Vagina (tissue), 2 donors: ENCODE measurements around the gene CBFA2T2.

Experiments used
- POLR2A ChIP-seq, 2 donors: fragments of 450-650 bp; IDR thresholded peaks; one replicate each; pipeline ENCODE4 v1.6.1; 2017; ENCODE audit warnings: antibody characterized with exemption in 2 of 2, mild to moderate bottlenecking in 2 of 2, moderate library complexity in 2 of 2
- POLR2AphosphoS5 ChIP-seq, 2 donors: sonication (generic); formaldehyde crosslinking; IDR thresholded peaks; one replicate each; pipeline ENCODE4 v1.9.0; 2017; ENCODE audit warnings: antibody characterized with exemption in 2 of 2, mild to moderate bottlenecking in 2 of 2, low read depth in 1 of 2; ENCODE audit not compliant: insufficient read depth in 1 of 2
- TF ChIP-seq, protein P1 (sequence below), 3 experiments: fragments of 450-650 bp in 2 of 3; fragments of 200-600 bp in 1 of 3; sonication (generic) in 1 of 3; IDR thresholded peaks; one replicate each; pipeline ENCODE4 v1.5.1; 2017 to 2019; ENCODE audit warnings: antibody characterized with exemption in 3 of 3, mild to moderate bottlenecking in 2 of 3, moderate library complexity in 2 of 3

- TF ChIP-seq POLR2A (IDR thresholded peaks at IDR 0.05) (no peak), POLR2AphosphoS5 (IDR thresholded peaks at IDR 0.05; ENCODE audit: insufficient read depth in 1 of 2, low read depth in 1 of 2) (no peak)
- TF ChIP-seq, protein P1, sequence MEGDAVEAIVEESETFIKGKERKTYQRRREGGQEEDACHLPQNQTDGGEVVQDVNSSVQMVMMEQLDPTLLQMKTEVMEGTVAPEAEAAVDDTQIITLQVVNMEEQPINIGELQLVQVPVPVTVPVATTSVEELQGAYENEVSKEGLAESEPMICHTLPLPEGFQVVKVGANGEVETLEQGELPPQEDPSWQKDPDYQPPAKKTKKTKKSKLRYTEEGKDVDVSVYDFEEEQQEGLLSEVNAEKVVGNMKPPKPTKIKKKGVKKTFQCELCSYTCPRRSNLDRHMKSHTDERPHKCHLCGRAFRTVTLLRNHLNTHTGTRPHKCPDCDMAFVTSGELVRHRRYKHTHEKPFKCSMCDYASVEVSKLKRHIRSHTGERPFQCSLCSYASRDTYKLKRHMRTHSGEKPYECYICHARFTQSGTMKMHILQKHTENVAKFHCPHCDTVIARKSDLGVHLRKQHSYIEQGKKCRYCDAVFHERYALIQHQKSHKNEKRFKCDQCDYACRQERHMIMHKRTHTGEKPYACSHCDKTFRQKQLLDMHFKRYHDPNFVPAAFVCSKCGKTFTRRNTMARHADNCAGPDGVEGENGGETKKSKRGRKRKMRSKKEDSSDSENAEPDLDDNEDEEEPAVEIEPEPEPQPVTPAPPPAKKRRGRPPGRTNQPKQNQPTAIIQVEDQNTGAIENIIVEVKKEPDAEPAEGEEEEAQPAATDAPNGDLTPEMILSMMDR (IDR thresholded peaks at IDR 0.05) = no peak
Measured at GRCh38 chr20:33506576-33506975, 16.7 kb downstream of the CBFA2T2 start.
